ENCODE results near the gene CRIP2. TPM values are rescaled to one million over a fixed set of nuclear protein-coding genes. Genes with fewer than 3 reads are reported as not detected.

CRIP2 gene
- total and polyA plus RNA-seq, 10 of the 15 experiments (the other 5 are each of a cell fraction or from before 2014, with no cell fraction given) = 0.04 to 0.62 (median 0.37) TPM; not detected in 5

GRCh38 chr14:105455086-105455640 is 19.5 kb upstream of the CRIP2 start:
- in situ Hi-C loops (cut with MboI) = loop anchor here (5.0 kb wide), 1 partner anchor 62 kb away; no protein-coding TSS in a partner anchor
- ATAC-seq = no peak
- H3K79me2 ChIP-seq (ENCODE audit: control insufficient read depth, insufficient read depth, low read length) = no peaks in the 10 kb centered on the region
- RAD21 ChIA-PET (ENCODE audit: unreplicated experiment) = no interaction called here
- H3K9ac ChIP-seq (ENCODE audit: control insufficient read depth, insufficient read depth, low read length) = no peak overlapping the region
- H3K27me3 ChIP-seq (replicated peaks in 1 of 2; ENCODE audit: control insufficient read depth in 2 of 2, insufficient read depth in 2 of 2, low read length in 1 of 2) = no peaks in the 10 kb centered on the region
- H2AFZ ChIP-seq (ENCODE audit: control insufficient read depth, low read depth, low read length) = no peak overlapping the region
- peaks cover 3 to 36% of the 10 kb centered on the region in 2 experiments; a peak in 3 of 4 replicates for H3K36me3 ChIP-seq (ENCODE audit: control insufficient read depth in 2 of 2, insufficient read depth in 2 of 2, low read length in 1 of 2)
- no peaks in the 10 kb centered on the region for H3K9me3 ChIP-seq (replicated peaks; ENCODE audit: control insufficient read depth, insufficient read depth, low read length)
- WGBS (ENCODE audit: insufficient coverage, insufficient replicate concordance, low lambda C conversion rate, missing lambda C conversion rate) = 94% methylated on average over 22 of the region's 22 CpGs
- intact Hi-C loops (cut with micrococcal nuclease; ENCODE audit: unreplicated experiment) = no loop called here
- no peak overlapping the region for H3K4me3 ChIP-seq
- SMC1A ChIA-PET (ENCODE audit: uncharacterized antibody, unreplicated experiment) = no interaction called here
- H4K20me1 ChIP-seq (ENCODE audit: control insufficient read depth, insufficient read depth) = no peaks in the 10 kb centered on the region; the same call in 1 of the 2 replicates
- no peak for FAIRE-seq
- CTCF ChIA-PET = interaction anchor here (1.1 kb wide), 1 partner anchor 103 kb away, joined by 3 read pairs; no protein-coding TSS in a partner anchor
- no peaks in the 10 kb centered on the region for H3K4me1 ChIP-seq (ENCODE audit: control insufficient read depth, insufficient read depth, low read length)
- H3K4me2 ChIP-seq (ENCODE audit: control insufficient read depth, insufficient read depth) = no peak overlapping the region
- POLR2A ChIA-PET = no interaction called here
- no peak for DNase-seq (ENCODE audit: low read depth, low spot score)
- BruUV-seq (replicated peaks) = no TSS peak
- H3K27ac ChIP-seq (ENCODE audit: control insufficient read depth, insufficient read depth) = no peak overlapping the region
- no peak for TF ChIP-seq BMI1 (IDR thresholded peaks at IDR 0.05; ENCODE audit: borderline replicate concordance)
- TF ChIP-seq SIX5 (IDR thresholded peaks at IDR 0.05; ENCODE audit: low read depth, low read length, severe bottlenecking) = no peak
- TF ChIP-seq FOS (IDR thresholded peaks at IDR 0.05; ENCODE audit: borderline replicate concordance, extremely low read depth, insufficient read length) = no peak
- TF ChIP-seq RFX5 (IDR thresholded peaks at IDR 0.05; ENCODE audit: low read depth, low read length) = no peak
- TF ChIP-seq, protein P1, sequence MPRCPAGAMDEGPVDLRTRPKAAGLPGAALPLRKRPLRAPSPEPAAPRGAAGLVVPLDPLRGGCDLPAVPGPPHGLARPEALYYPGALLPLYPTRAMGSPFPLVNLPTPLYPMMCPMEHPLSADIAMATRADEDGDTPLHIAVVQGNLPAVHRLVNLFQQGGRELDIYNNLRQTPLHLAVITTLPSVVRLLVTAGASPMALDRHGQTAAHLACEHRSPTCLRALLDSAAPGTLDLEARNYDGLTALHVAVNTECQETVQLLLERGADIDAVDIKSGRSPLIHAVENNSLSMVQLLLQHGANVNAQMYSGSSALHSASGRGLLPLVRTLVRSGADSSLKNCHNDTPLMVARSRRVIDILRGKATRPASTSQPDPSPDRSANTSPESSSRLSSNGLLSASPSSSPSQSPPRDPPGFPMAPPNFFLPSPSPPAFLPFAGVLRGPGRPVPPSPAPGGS (IDR thresholded peaks at IDR 0.05; ENCODE audit: borderline replicate concordance, insufficient read depth, low read depth, low read length, poor library complexity, severe bottlenecking) = no peak
- no peak for TF ChIP-seq ZNF274 (IDR thresholded peaks at IDR 0.05; ENCODE audit: insufficient read depth, insufficient read length)
- no peak for TF ChIP-seq NFIC (IDR thresholded peaks at IDR 0.05; ENCODE audit: low read depth, low read length)
- no peak for TF ChIP-seq IKZF2 (IDR thresholded peaks at IDR 0.05)
- TF ChIP-seq REST (IDR thresholded peaks at IDR 0.05; ENCODE audit: low read depth, low read length) = no peak
- no peak for TF ChIP-seq MTA3 (IDR thresholded peaks at IDR 0.05; ENCODE audit: borderline replicate concordance, low read length)
- no peak for TF ChIP-seq PBX3 (IDR thresholded peaks at IDR 0.05; ENCODE audit: insufficient replicate concordance, low read depth, low read length)
- no peak for TF ChIP-seq NBN (IDR thresholded peaks at IDR 0.05)
- no peak for TF ChIP-seq TCF7 (IDR thresholded peaks at IDR 0.05; ENCODE audit: borderline replicate concordance)
- TF ChIP-seq TCF12 (IDR thresholded peaks at IDR 0.05; ENCODE audit: low read depth, low read length) = no peak
- TF ChIP-seq ETV6 (conservative IDR thresholded peaks at IDR 0.05 in 1 of 2, IDR thresholded peaks at IDR 0.05 in 1 of 2; ENCODE audit: borderline replicate concordance in 1 of 2, low read depth in 1 of 2) = no peak
- TF ChIP-seq, protein P2, sequence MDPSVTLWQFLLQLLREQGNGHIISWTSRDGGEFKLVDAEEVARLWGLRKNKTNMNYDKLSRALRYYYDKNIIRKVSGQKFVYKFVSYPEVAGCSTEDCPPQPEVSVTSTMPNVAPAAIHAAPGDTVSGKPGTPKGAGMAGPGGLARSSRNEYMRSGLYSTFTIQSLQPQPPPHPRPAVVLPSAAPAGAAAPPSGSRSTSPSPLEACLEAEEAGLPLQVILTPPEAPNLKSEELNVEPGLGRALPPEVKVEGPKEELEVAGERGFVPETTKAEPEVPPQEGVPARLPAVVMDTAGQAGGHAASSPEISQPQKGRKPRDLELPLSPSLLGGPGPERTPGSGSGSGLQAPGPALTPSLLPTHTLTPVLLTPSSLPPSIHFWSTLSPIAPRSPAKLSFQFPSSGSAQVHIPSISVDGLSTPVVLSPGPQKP (IDR thresholded peaks at IDR 0.05; ENCODE audit: low read depth, low read length) = no peak
